Gastroesophageal sphincter (tissue), 3 donors: ENCODE results near the gene PADI2.

Experiments used
- CTCF ChIP-seq, 4 experiments: fragments of 200-600 bp in 2 of 4; fragments of 450-650 bp in 2 of 4; sonication (generic) in 1 of 4; IDR thresholded peaks; one replicate each; pipeline ENCODE4 v1.5.1; 2017 to 2019; ENCODE audit warnings: antibody characterized with exemption in 4 of 4, mild to moderate bottlenecking in 2 of 4, moderate library complexity in 2 of 4
- EP300 ChIP-seq: sonication (generic); formaldehyde crosslinking; IDR thresholded peaks from one replicate; pipeline ENCODE4 v1.6.1; 2017; ENCODE audit warnings: antibody characterized with exemption, mild to moderate bottlenecking
- POLR2A ChIP-seq, 2 donors: fragments of 450-650 bp; IDR thresholded peaks; one replicate each; pipeline ENCODE4 v1.6.1; 2017; ENCODE audit warnings: antibody characterized with exemption in 2 of 2, mild to moderate bottlenecking in 2 of 2, moderate library complexity in 1 of 2
- POLR2AphosphoS5 ChIP-seq: sonication (generic); formaldehyde crosslinking; IDR thresholded peaks from one replicate; pipeline ENCODE4 v1.6.1; 2017; ENCODE audit warnings: antibody characterized with exemption

- TF ChIP-seq CTCF (IDR thresholded peaks at IDR 0.05) (no peak), POLR2AphosphoS5 (no peak), POLR2A (IDR thresholded peaks at IDR 0.05) (no peak), EP300 (no peak)
These were observed 42.0 kb upstream of the PADI2 start for GRCh38 chr1:17161137-17161740.
